Suprapubic skin (tissue), 3 donors: ENCODE data around the gene PML.

Experiments used
- CTCF ChIP-seq, 2 donors: fragments of 200-600 bp in 1 of 2; fragments of 450-650 bp in 1 of 2; sonication (generic) in 1 of 2; IDR thresholded peaks; one replicate each; pipeline ENCODE4 v1.5.1; 2016 to 2019; ENCODE audit warnings: antibody characterized with exemption in 2 of 2, mild to moderate bottlenecking in 1 of 2, moderate library complexity in 1 of 2
- POLR2A ChIP-seq, 2 donors: fragments of 450-650 bp; IDR thresholded peaks; one replicate each; pipeline ENCODE4 v1.6.1; 2017; ENCODE audit warnings: antibody characterized with exemption in 2 of 2, mild to moderate bottlenecking in 2 of 2, moderate library complexity in 2 of 2

DNA sequence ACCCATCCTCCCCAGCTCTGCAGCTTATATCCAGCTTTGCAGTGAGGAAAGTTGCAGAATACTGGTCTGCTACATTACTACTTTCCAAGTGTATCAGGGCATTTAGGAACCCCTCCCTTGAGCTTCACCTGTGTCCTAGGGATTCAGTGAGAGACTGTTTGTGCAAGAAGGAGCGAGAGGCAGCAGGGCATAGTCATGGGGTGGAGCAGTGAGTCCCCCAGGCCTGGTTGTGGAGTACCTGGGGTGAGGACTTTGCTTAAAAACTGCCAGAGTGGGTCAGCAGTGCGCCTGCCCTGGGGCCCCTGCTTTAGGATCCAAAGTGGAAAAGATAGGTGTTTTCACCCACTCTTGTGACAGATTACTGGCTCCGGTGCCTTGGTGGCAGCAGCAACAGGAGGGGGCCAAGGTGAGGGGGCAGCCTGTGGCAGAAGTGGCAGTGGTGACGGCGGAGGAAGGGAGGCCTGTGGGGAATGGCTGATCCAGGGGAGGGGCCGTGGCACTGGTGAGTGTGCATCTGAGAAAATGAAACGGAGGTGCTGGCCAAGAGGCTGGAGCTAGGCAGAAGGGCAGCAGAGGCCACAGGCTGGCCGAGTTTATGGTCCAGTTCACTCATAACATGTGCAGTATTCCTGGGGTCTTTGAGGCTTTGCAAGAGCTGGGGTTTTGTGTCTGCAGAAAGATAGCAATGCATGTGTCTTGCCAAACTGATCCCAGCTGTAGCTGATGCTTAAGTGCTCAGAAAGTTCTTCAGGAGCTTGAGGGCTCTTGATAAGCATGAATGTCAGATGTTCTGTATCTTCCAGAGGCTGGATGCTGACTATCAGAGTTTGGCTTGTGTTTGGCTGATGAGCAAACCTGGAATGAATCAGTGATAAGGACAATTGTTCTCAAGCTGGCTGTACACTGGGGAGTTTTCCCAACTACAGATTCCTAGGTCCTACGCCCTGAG lies 44.5 kb downstream of the PML start:
- TF ChIP-seq CTCF (IDR thresholded peaks at IDR 0.05) (no peak), POLR2A (IDR thresholded peaks at IDR 0.05) (no peak)
